Activated CD4-positive, alpha-beta T cell treated with anti-CD3 and anti-CD28 coated beads, Interleukin-2, Interleukin-6, amounts not matched to agents 100 ng/mL and 50 ng/mL, durations not matched to agents 16 hours and 8 hours (primary cell): ENCODE measurements around the gene ZSWIM4.
A peak's percentile ranks its signal among the peaks of the same experiment; 100 is the strongest.
"Not testable (repeated sequence)": the region's sequence is repeated elsewhere in the genome, so short reads cannot be mapped to it uniquely, and the experiment has no call there.

Experiments used
- DNase-seq: peaks from one replicate; pipeline ENCODE4 v3.0.0-alpha.2; 2020

Gene ZSWIM4

DNA sequence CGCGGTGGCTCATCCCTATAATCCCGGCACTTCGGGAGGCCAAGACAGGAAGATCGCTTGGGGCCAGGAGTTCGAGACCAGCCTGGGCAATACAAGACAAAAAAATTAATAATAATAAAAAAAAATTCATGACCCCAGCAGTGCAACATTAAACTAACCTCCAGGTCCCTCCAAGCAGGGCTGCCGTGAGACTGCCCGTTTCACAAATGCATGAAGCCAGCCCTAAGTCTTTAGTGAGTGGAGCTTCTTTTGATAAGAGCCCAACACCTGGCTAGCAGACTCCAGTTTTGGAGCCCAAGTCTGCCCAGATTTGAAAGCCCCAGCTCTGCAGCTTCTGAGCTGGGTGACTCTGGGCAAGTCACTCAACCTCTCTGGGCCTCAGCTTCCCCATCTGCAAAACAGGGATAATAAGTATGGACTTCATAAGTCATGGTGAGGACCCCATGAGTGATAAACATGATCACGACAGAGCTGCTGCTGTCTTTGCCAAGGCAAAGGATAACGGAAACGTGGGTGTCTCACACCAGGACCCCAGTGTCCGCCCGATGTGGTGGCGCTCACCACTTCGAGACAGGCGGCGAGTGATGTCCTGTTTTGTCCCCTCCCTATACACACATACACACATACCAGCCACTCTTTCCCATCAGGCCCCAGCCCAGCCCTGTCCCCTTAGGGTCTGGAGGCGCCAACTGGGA, 43.3 kb downstream of the ZSWIM4 start:
- no peak for DNase-seq

DNA sequence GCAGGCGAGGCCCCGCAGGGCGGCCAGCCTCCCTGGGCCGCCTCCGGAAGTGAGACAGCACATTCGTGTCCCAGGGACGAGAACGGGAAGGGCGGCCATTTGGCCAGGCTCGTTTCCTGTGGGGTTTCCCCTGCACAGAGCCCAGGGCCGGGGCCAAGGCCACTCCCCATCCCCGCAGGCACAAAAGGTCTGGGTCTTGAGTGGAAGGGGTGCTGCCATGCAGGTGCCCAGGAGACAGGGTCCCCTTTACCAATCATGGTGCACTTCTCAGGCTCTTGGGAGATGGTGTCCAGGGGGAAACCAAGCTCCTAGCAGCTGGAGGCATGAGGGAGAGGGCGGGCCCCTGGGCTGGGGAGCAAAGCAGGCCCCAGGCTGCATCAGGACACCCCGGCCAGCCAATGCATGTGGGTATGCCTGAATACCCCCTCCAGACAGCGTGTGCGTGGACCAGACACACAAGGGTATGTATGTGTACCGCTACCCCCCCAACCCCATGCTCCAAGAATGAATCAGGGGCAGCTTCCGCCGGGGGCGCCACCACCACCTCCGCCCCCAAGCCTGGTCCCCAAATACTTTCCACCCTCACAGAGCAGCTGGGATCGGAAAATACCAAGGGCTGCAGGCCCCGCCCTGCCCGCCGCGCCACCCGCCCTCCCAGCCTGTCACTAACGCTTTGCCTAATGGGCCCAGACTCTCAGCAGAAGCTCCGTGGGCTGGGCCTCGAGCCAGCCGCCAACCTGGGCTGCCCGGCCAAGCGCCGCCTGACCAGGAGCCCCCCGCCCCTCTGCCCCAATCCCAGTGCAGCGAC, 44.1 kb downstream of the ZSWIM4 start:
- peak; percentile 93 for DNase-seq

DNA sequence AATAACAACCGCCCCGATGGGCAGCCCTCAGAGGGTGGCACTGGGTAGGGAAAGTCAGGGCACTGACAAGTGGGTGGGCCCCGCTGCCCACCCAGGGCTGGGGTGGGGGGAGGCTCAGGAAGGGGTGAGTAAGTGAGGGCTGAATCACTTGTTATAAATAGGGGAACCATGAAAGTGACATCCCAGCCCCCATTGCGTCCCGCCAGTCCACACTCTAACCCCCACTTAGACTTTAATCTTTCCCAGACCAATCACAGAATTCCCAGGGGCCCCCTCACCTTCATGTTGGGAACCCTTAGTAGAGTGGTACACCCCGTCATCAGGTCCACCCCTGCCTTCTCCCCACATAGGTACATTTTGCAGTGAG, 44.7 kb downstream of the ZSWIM4 start:
- no peak for DNase-seq

DNA sequence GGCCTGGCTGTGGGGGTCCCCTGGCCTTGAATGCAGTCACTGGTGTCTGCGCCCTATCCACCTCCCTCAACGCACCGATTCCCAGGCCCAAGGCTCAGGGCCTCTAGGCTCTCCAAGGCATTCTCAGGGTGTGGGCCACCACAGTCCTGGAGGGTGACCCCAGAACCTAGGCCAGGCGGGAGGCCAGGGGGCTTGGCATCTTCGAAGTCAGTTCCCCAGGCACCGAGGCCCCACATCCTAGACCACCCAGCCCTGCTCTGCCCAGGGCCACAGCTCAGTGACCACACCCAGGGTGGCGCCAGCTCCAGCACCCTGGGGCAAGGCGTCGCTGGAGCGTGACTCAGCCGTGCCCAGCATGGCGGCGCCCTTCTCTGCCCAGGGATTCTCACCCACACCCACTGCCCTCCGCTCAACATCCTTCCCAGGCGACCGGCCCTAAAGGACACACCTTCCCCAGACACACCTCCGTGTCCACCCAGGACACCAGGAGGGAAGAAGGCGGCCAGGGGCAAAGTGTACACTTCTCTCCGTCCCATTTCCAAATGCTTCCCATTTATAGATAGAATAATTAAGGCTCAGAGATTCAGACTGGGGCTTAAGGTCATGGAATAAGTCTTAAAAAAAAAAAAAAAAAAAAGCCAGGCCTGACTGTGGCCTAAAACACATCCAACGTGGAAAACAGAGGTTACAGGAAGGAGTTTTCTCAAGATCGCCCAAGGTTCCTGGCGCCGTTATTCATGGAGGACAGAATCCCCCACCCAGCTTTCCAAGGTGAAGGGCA, 45.3 kb downstream of the ZSWIM4 start:
- DNase-seq, result peak; percentile 68

DNA sequence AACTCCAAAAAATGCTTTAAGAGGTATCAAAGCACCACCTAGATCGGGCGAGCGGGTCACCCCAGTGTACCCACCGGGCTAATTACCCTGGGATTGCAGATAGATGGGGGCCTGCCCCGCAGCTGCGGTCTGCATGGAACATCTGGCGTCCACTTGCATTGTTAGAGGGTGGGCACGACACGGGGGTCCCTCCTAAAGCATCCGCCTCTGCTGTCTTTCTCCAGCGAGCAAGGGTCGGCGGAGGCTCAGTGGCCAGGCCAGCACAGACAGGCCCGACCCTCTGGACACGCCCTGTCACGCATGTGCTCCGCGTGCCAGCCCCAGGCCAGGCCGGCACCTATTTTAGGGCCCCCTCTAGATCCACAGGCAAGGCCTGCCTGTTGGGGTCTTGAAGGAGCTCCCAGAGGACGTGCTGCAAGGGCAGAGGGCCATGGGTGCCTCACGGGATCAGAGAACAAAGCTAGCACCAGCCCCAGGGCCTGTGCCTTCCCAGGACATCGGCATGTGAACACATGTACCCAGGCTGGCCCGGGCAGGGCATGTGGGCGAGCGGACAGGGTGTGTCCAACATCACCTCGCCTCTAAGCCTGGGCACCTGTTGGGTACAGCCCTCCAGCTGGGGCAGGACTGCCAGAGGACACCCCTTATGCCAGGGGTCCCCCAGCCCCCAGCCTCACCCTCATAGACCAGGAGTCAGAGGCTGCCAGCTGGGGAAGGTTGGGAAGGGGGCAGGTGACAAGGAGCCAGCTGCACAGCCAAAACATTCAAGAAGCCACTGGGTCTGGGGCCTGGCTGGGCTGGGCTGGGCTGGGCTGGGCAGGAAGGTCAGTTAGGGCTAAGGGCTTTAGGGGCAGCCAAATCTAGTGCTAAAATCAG, 46.1 kb downstream of the ZSWIM4 start:
- DNase-seq, result peak; percentile 52

DNA sequence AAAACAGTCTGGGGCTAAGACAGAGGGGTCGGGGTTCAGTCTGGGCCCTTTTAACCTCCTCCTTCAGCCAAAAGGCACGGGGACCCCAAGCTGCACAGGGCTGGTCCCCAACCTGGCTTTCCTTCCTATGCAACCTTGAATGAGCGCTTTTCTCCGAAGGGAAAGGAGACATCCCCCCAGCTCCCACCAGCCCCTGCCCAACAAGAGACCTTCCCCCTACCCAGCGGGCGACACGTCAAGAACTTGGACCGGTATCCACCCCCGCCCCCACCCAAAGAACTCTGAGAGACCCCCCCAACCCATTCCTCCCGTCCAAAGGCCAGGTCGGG, 46.7 kb downstream of the ZSWIM4 start:
- no peak for DNase-seq

DNA sequence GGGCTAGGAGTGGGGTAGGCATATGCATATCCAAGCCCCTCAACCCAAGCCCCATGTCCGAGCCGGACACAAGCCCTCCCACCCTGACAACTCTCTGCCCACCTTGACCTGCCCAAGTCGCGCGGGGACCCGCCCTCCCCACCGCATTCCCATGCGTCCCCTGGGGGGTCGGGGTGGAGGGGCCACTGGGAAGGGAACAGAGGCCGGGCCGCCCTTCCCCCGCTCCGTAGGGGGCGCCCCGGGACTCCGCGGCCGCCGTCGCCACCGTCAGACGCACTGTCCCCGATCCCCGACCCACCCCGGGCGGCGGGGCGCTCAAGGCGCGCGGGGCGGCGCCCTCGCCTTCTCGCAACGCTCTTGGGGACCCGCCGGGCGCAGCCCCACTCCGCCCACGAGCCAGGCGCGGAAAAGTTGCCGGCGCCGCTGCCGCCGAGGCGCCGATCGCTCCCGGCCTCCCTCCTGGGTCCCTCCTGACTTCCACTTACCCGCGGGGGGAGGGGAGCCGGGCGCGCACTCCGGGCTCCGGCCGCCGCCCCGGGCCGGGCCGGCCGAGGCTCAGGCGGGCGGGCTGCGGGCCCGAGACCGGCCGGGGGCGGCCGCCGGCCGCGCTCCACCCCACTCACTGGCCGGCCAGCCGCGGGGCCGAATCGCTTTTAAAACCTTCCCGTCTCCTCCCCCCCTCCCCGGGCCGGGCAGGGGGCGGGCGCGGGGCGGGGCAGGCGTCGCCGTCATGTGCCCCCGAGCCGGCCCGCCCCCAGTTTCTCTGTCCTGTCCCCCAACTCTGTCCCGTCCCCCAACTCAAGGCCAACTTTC, 47.3 kb downstream of the ZSWIM4 start:
- peak; percentile 83 for DNase-seq

DNA sequence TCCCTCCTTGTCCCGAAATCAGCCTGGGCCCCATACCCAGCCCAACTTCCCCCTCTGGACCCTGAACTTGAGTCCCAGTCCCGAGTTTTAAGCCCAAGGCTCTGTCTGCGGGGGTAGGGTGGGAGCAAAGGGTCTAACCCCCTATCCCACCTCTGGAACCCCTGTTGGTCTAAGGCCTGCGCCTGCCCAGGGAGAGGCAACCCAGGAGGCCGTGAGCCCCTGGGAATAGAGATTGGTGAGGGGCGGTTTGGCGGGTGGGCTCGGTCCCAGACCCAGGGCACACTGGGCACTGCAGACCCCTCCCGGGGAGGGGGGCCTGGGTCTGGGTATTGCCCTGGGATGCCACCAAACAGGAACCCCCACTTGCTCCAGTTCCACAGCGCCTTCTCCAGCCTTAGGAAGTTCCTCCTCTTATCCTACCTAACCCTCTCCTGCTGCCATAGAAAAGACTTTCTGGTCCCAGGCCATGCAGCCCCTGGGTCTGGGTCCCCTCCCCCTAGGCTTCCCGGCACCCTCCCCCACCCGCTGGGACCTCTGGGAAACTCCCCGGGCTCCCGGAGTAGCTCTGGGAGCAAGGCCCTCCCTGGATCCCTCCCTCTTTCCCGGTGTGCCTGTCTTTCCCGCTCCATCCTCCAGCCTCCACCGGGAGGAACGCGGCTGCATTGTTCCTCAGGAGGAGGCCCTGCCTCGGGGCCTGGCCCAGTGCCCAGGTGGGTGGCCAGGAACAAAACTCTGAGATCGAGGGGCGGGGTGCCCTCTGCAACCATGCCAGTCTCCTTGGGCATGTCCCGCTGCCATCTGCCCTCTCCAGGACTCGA, 48.1 kb downstream of the ZSWIM4 start:
- no peak for DNase-seq

DNA sequence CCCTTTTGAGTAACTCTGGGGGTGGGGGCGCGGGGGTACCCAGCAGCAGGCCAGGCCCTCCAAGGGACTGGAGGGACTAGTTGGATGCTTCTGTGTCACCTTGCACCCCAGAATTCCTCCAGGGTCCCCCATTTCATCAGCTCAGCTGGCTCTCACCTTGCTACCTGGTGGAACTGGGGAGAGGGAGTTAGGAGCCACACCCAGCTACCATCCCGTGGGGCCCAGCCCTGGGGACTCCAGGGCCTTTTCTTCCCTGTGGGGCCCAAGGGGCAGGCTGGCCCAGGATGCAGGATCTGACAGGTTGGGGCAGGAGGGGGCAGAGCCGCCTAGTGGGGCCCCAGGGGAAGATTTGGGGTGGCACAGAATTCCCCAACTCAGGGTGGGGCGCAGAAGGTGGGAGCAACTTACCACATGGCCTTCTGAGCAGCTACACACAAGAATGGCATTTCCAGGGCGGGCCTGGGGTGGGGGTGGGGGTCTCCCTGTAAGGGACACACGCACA, 48.9 kb downstream of the ZSWIM4 start:
- DNase-seq, result no peak

DNA sequence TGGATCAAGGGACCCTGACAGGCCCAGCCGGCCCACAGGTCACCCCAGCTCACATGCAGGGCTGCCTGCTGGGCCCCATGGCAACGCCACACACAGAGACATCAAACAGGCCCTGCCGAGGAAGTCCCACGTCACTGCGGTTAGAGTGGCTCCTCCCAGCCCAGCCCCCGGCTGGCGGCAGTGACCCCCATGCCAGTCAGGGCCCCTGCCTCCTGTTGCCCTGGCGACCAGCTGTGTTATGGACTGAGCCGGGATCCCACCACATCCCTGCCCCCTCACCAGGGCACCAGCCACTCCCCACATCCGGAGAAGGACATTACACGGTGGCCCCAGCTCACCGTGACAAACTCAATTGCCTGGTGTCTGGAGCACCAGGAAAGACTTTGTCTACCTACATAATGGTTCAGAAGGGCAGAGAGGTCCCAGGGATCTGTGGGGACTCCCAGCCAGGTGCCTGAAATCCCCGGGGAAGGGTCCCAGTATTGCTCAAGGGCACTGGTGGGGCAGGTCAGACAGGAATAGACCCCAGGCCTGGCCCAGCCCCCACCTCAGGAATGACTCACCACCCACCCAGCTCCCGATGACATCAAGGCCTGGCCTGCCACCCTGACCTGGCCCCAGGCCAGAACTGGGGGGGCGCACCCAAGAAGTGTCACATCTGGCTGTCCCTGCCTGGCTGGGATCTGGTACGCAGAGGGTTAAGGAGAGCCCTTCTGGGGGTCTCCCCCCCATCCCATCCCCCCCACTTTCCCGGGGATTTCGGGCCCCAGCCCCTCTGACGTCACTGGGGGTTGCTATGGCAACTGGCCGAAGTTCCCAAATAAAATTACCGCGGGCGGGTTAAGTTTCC, 51.5 kb downstream of the ZSWIM4 start:
- peak; percentile 97 for DNase-seq

DNA sequence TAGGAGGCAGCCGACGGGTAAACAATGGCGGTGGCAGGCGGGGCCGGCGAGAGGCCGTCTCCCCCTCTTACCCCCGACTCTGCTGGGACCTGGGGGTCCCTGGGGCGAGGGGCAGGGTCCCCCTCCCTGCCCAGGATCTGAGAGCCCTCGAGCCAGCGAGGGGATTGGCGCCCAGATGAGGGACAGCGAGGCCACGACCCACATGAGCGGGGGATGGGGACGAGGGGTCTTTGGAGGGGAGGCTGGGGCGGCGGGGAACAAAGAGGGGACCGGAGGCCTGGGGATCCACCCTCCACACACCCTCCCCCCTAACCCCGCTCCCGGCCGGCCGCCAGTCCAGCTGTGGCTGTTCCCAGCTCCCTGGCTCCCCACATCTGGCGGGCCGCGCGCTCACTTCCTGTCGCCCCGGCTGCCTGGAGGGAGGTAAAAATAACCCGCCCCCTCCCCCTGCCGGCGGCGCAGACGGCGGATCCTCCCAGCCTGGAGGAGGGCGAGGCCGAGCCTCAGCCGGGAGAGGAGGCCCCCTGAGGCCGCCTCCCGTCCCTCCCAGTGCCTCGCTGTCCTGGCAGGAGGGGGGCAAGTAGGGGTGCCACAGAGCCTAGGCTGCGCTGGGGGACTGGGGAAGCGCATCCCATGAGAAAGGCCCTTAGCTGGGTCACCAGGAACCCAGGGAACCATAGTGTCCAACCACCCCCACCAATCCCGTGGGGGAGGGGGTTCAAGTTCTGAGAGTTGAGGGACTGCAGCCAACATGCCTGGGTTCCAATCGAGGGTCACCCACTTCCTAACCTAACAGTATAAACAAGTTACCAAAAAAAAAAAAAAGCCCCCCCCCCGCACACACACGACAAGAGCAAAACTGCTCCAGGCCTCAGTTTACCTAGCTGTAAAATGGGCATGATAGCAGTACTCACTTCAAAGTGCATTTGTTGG, 52.4 kb downstream of the ZSWIM4 start:
- DNase-seq, result peak; percentile 88

DNA sequence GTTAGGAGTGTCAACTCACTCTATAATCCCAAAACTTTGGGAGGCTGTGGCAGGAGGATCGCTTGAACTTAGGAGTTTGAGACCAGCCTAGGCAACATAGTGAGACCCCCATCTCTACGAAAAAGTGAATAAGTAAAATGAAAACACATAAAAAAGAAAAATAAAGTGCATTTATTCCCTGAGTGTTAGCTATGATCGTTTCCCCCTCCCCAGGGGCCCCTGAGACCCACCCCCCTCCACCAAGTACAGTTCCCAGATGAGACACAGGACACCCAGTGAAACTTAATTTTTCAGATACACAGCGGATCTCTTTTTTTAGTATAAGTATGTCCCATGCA, 53.1 kb downstream of the ZSWIM4 start:
- DNase-seq, result no peak

DNA sequence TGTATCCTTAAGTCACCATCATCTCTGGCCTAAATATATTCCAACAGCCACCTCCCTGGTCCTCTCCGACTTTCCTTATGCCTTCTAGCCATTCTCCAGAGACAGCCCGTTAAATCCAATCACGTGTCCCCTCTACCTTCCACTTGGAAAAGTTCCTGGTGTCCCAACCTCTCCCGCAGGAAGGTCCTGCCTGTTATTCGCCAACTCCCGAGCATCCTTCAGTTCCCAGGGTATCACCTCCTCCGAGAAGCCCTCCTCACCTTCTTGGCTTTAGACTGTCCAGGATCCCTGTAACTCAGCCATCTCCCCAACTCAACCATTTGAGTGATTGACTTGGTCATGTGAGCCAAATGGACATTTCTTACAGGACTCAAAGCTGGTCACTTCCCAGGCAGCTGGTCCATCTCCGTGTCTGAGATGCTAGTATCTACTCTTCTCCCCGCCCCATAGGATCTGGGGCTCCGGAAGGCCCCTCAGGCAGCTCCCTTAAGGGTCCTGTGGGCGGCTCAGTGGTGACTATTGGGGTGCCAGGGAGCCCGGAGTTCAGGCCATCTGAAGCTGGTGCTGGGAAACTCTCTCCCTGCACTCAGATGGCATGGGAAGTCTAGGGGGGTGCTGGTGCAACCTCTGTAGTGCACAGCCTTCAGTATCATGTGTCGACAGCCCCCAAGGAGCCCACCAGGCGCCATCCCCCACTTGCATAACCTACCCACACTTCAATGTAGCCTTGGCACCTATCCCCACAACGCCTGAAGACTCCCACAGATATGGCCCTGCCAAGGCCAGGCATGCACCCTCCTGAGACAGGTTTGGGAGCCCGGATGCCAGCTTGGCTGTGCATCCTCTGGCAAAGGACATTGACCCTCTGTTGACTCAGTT, 53.8 kb downstream of the ZSWIM4 start:
- DNase-seq, result no peak

DNA sequence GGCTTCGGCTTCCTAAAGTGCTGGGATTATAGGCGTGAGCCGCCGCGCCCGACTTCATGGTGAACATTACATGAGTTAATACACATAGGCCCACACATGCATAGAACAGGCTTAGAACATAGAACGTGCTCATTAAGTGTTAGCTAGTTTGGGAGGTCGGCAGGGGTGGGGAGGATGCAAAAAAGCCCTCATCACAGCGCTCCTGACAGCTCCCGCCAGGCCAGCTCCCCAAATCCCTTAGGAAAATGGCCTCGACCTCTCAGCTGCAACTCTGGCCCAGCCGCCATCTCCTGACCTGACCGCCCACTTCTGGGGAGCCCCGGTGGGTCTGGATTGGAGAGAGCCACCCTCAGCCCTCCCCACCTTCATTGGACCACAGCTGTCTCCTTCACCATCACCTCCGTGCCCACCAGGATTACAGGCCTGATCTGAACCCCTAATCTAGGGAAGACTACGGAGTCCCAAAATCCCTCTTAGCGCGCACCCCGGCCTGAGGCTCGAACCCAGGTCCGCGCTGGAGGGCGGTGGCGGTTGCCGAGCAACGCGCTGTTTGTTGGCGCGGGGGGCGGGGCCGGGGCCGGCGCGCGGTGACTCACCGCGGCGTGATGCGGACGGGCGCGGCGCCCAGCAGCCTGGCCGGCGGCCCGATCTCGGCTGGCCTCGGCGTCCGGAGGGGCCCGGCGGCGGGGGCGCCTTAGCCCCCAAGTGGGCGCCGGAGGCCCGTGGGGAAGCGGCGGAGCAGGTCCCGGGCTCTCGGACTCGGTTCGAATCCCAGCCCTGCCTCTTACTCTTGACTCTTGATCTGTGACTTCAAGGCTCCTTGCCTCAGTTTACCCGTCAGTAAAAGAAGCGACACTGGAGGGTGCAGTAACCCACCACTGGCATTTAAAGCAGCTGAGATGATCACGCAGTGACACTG, 55.0 kb downstream of the ZSWIM4 start:
- DNase-seq, result peak; percentile 82

DNA sequence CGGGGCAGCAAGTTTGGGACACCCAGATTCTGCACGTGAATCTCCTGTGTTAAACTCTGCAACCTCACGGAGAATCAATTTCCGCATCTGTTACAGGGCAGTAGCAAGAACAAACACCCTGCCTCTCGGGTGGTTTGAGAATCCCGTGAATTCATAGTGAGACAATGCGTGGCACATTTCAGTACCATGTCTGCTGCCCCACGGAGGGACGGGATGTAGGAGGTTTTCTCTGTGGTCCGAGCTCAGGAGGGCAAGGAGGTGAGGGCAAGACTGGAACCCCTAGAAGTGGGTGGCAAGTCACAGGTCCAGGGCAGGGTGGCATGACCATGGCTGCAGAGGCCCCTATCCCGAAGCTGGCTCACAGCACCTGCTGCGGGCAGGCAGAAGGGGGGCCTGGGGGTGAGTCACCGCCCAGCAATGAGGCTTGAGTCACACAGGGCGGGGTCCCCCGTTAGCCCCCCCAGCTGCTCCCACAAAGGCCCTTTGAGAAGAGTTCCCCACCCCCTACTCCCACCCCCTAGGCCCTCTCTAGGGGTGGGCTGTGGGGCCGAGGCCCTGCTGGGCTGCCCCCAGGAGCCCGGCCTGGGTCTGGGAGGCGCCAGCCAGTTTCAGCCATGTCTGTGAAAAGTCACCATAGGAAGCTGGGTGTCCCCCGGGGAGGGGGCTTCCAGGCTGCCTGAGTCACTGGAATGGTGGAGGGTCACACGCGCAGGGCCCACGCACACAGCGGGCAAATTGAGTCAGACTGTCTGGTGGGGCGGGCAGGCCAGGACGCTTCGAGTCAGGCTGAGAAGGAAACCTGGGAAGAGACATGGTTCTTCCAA, 55.9 kb downstream of the ZSWIM4 start:
- DNase-seq, result no peak

DNA sequence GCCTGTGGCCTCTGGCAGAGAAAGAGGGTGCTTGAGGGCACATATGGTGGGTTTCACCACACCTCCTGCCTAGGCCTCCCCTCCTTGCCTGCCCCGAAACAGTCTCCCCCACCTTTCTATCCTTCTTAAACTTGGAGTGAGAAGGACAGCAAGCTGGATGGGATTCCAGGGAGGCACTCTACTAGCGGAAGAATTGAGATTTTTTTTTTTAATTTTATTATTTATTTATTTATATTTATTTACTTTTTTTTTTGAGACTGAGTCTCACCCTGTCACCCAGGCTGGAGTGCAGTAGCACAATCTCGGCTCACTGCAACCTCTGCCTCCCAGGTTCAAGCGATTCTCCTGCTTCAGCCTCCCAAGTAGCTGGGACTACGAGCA, 56.5 kb downstream of the ZSWIM4 start:
- DNase-seq, result not testable (repeated sequence)
